ENCODE data around the gene PGP.

Gene PGP

GRCh38 chr16:2197765-2198164, 16.9 kb downstream of the PGP start:
- DNase-seq = no peak

- DNase-seq = no peak
Measured at GRCh38 chr16:2196981-2197511, 17.6 kb downstream of the PGP start.

- no peak for DNase-seq
Measured at GRCh38 chr16:2196162-2196980, 18.3 kb downstream of the PGP start, which contains the start of gene CASKIN1. TSS of gene CASKIN1 (minus strand) at chr16:2196605. CDS start at chr16:2196432, 173 bp downstream.

- DNase-seq = no peak
Measured at GRCh38 chr16:2195322-2196161, 19.1 kb downstream of the PGP start.

GRCh38 chr16:2194852-2195321, 19.8 kb downstream of the PGP start:
- DNase-seq = peak; percentile 39 to 43

- DNase-seq = no peak
Measured at GRCh38 chr16:2194166-2194834, 20.3 kb downstream of the PGP start.

- no peak for DNase-seq
Measured at GRCh38 chr16:2191446-2191706, 23.3 kb downstream of the PGP start.

- DNase-seq = no peak
Measured at GRCh38 chr16:2190659-2191445, 23.8 kb downstream of the PGP start.

GRCh38 chr16:2190002-2190658, 24.5 kb downstream of the PGP start:
- DNase-seq = no peak

- DNase-seq = no peak
Measured at GRCh38 chr16:2189252-2189893, 25.3 kb downstream of the PGP start.

GRCh38 chr16:2188395-2188794, 26.2 kb downstream of the PGP start:
- no peak for DNase-seq

- no peak for DNase-seq
Measured at GRCh38 chr16:2187212-2187611, 27.4 kb downstream of the PGP start.

GRCh38 chr16:2186505-2186904, 28.1 kb downstream of the PGP start:
- no peak for DNase-seq

GRCh38 chr16:2186064-2186463, 28.6 kb downstream of the PGP start:
- no peak for DNase-seq

- DNase-seq = no peak
Measured at GRCh38 chr16:2184962-2185361, 29.7 kb downstream of the PGP start.

- no peak for DNase-seq
Measured at GRCh38 chr16:2184346-2184745, 30.3 kb downstream of the PGP start.

- no peak for DNase-seq
Measured at GRCh38 chr16:2183671-2184070, 31.0 kb downstream of the PGP start.

- DNase-seq = no peak
Measured at GRCh38 chr16:2181952-2182351, 32.7 kb downstream of the PGP start.

- DNase-seq = no peak
Measured at GRCh38 chr16:2180962-2181923, 33.4 kb downstream of the PGP start.

GRCh38 chr16:2180461-2180860, 34.2 kb downstream of the PGP start:
- no peak for DNase-seq
